ENCODE results near the gene ITSN2.

ITSN2 gene

GRCh38 chr2:24380820-24381219 is 20.5 kb upstream of the ITSN2 start:
- TF ChIP-seq GLIS3 (CRISPR knock-in tag; IDR thresholded peaks at IDR 0.05) (no peak), PPARA (CRISPR knock-in tag; IDR thresholded peaks at IDR 0.05; ENCODE audit: borderline replicate concordance) (no peak), ISL1 (CRISPR knock-in tag; IDR thresholded peaks at IDR 0.05) (no peak), ZNF565 (CRISPR knock-in tag; conservative IDR thresholded peaks at IDR 0.05; ENCODE audit: low read depth) (no peak)
- ATAC-seq = no peak

GRCh38 chr2:24375349-24376087 is 15.2 kb upstream of the ITSN2 start:
- no peak for ATAC-seq
- TF ChIP-seq ZFP3 (CRISPR knock-in tag; IDR thresholded peaks at IDR 0.05) (no peak), ZNF565 (CRISPR knock-in tag; conservative IDR thresholded peaks at IDR 0.05; ENCODE audit: low read depth) (no peak), ZC3H10 (CRISPR knock-in tag; IDR thresholded peaks at IDR 0.05) (no peak), BACH2 (CRISPR knock-in tag; IDR thresholded peaks at IDR 0.05; ENCODE audit: borderline replicate concordance) (no peak)

GRCh38 chr2:24374301-24374700 is 14.0 kb upstream of the ITSN2 start:
- TF ChIP-seq CSRNP3 (CRISPR knock-in tag; IDR thresholded peaks at IDR 0.05) (no peak), TOX (CRISPR knock-in tag; IDR thresholded peaks at IDR 0.05; ENCODE audit: borderline replicate concordance) (no peak), ZC3H10 (CRISPR knock-in tag; IDR thresholded peaks at IDR 0.05) (no peak), PATZ1 (CRISPR knock-in tag; IDR thresholded peaks at IDR 0.05; ENCODE audit: borderline replicate concordance) (no peak), ZNF70 (CRISPR knock-in tag; IDR thresholded peaks at IDR 0.05) (no peak), ARNTL (CRISPR knock-in tag; IDR thresholded peaks at IDR 0.05; ENCODE audit: borderline replicate concordance, low read depth) (no peak), ISL1 (CRISPR knock-in tag; IDR thresholded peaks at IDR 0.05) (no peak), ZNF8 (CRISPR knock-in tag; IDR thresholded peaks at IDR 0.05) (no peak), ZFP3 (CRISPR knock-in tag; IDR thresholded peaks at IDR 0.05) (no peak), ZNF565 (CRISPR knock-in tag; conservative IDR thresholded peaks at IDR 0.05; ENCODE audit: low read depth) (no peak), CREB5 (CRISPR knock-in tag; IDR thresholded peaks at IDR 0.05; ENCODE audit: low read depth) (no peak), PPARA (CRISPR knock-in tag; IDR thresholded peaks at IDR 0.05; ENCODE audit: borderline replicate concordance) (no peak), CSDC2 (CRISPR knock-in tag; IDR thresholded peaks at IDR 0.05) (no peak), TSHZ2 (CRISPR knock-in tag; IDR thresholded peaks at IDR 0.05) (no peak)

GRCh38 chr2:24372033-24372432 is 11.7 kb upstream of the ITSN2 start:
- TF ChIP-seq PATZ1 (CRISPR knock-in tag; IDR thresholded peaks at IDR 0.05; ENCODE audit: borderline replicate concordance) (no peak), TOX (CRISPR knock-in tag; IDR thresholded peaks at IDR 0.05; ENCODE audit: borderline replicate concordance) (no peak), OSR1 (CRISPR knock-in tag; IDR thresholded peaks at IDR 0.05) (no peak), GLIS3 (CRISPR knock-in tag; IDR thresholded peaks at IDR 0.05) (no peak), ZNF70 (CRISPR knock-in tag; IDR thresholded peaks at IDR 0.05) (no peak), ESRRG (CRISPR knock-in tag; IDR thresholded peaks at IDR 0.05) (no peak), SNAI2 (CRISPR knock-in tag; IDR thresholded peaks at IDR 0.05) (no peak), CSRNP3 (CRISPR knock-in tag; IDR thresholded peaks at IDR 0.05) (no peak), TSHZ2 (CRISPR knock-in tag; IDR thresholded peaks at IDR 0.05) (no peak), CSDC2 (CRISPR knock-in tag; IDR thresholded peaks at IDR 0.05) (no peak), ZFP3 (CRISPR knock-in tag; IDR thresholded peaks at IDR 0.05) (no peak), ZFP30 (CRISPR knock-in tag; IDR thresholded peaks at IDR 0.05) (no peak)
- ATAC-seq = no peak

More at GRCh38 chr2:24374301-24374700, 14.0 kb upstream of the ITSN2 start:
- ATAC-seq = no peak
